HL-60 (cell line): ENCODE measurements around the gene PCSK2.

Experiments used
- POLR2AphosphoS5 ChIP-seq: IDR thresholded peaks from 2 replicates; pipeline ENCODE4 v1.6.1; 2012; ENCODE audit warnings: low read depth
- SPI1 ChIP-seq: IDR thresholded peaks from 2 replicates; pipeline ENCODE4 v1.6.1; 2012; ENCODE audit warnings: low read depth, mild to moderate bottlenecking, borderline replicate concordance
- TF ChIP-seq, protein P1 (sequence below): IDR thresholded peaks from one replicate; pipeline ENCODE4 v1.5.1; 2011; ENCODE audit warnings: low read length, control low read depth, inconsistent platforms; ENCODE audit not compliant: insufficient read depth
- TF ChIP-seq, protein P2 (sequence below): IDR thresholded peaks from 2 replicates; pipeline ENCODE4 v1.6.1; 2012; ENCODE audit warnings: low read depth; ENCODE audit not compliant: insufficient replicate concordance

DNA sequence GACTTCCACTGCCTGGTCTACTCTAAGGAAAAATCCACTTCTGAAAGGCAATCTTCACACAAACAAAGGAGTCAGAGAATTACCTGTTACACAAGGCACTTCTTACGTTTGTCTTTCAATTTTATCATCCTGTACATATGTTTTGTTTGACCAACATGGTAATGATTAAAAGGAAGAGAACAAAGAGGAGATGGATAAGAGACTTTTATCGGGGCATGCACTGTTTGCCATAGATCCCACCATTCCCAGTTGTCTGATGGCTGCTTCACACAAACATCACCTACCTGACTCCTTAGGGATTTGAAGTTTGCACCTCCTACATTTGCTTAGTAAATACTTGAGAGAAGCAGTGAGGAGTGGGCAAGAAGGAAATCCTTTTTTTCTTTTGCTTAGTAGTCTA, 217.3 kb downstream of the PCSK2 start:
- TF ChIP-seq, protein P1, sequence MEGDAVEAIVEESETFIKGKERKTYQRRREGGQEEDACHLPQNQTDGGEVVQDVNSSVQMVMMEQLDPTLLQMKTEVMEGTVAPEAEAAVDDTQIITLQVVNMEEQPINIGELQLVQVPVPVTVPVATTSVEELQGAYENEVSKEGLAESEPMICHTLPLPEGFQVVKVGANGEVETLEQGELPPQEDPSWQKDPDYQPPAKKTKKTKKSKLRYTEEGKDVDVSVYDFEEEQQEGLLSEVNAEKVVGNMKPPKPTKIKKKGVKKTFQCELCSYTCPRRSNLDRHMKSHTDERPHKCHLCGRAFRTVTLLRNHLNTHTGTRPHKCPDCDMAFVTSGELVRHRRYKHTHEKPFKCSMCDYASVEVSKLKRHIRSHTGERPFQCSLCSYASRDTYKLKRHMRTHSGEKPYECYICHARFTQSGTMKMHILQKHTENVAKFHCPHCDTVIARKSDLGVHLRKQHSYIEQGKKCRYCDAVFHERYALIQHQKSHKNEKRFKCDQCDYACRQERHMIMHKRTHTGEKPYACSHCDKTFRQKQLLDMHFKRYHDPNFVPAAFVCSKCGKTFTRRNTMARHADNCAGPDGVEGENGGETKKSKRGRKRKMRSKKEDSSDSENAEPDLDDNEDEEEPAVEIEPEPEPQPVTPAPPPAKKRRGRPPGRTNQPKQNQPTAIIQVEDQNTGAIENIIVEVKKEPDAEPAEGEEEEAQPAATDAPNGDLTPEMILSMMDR, result no peak
- TF ChIP-seq, protein P2, sequence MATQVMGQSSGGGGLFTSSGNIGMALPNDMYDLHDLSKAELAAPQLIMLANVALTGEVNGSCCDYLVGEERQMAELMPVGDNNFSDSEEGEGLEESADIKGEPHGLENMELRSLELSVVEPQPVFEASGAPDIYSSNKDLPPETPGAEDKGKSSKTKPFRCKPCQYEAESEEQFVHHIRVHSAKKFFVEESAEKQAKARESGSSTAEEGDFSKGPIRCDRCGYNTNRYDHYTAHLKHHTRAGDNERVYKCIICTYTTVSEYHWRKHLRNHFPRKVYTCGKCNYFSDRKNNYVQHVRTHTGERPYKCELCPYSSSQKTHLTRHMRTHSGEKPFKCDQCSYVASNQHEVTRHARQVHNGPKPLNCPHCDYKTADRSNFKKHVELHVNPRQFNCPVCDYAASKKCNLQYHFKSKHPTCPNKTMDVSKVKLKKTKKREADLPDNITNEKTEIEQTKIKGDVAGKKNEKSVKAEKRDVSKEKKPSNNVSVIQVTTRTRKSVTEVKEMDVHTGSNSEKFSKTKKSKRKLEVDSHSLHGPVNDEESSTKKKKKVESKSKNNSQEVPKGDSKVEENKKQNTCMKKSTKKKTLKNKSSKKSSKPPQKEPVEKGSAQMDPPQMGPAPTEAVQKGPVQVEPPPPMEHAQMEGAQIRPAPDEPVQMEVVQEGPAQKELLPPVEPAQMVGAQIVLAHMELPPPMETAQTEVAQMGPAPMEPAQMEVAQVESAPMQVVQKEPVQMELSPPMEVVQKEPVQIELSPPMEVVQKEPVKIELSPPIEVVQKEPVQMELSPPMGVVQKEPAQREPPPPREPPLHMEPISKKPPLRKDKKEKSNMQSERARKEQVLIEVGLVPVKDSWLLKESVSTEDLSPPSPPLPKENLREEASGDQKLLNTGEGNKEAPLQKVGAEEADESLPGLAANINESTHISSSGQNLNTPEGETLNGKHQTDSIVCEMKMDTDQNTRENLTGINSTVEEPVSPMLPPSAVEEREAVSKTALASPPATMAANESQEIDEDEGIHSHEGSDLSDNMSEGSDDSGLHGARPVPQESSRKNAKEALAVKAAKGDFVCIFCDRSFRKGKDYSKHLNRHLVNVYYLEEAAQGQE, result no peak
- TF ChIP-seq POLR2AphosphoS5 (no peak), SPI1 (no peak)
